ENCODE results near the gene DPEP1.

GRCh38 chr16:89615176-89615575 lies 1.7 kb downstream of the DPEP1 start:
- TF ChIP-seq CTCF (IDR thresholded peaks at IDR 0.05; ENCODE audit: low read length) (no peak), EZH2phosphoT487 (IDR thresholded peaks at IDR 0.05; ENCODE audit: low read length) (no peak)

All from MM.1S (cell line).